ENCODE measurements around the gene PRRC2C.

DNA sequence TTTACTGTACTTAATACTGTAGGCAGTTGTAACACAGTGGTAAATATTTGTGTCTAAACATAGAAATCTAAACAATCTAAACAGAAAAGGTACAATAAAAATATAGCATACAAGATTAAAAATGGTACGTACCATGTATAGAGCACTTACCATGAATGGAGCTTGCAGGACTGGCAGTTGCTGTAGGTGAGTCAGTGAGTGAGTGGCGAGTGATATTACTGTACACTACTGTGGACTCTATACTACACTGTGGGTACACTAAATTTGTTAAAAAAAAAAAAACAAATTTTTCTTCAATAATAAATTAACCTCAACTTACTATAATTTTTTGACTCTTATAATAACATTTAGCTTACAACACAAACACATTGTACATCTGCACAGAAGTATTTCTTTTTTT is 97.3 kb downstream of the PRRC2C start:
- TF ChIP-seq, protein P1, sequence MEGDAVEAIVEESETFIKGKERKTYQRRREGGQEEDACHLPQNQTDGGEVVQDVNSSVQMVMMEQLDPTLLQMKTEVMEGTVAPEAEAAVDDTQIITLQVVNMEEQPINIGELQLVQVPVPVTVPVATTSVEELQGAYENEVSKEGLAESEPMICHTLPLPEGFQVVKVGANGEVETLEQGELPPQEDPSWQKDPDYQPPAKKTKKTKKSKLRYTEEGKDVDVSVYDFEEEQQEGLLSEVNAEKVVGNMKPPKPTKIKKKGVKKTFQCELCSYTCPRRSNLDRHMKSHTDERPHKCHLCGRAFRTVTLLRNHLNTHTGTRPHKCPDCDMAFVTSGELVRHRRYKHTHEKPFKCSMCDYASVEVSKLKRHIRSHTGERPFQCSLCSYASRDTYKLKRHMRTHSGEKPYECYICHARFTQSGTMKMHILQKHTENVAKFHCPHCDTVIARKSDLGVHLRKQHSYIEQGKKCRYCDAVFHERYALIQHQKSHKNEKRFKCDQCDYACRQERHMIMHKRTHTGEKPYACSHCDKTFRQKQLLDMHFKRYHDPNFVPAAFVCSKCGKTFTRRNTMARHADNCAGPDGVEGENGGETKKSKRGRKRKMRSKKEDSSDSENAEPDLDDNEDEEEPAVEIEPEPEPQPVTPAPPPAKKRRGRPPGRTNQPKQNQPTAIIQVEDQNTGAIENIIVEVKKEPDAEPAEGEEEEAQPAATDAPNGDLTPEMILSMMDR (IDR thresholded peaks at IDR 0.05): no peak
- TF ChIP-seq POLR2A (IDR thresholded peaks at IDR 0.05): no peak

Data from adrenal gland (tissue), 5 donors.